Psoas muscle (tissue), 8 donors: ENCODE measurements around the gene ATP2C1. TPM values are rescaled to one million over a fixed set of nuclear protein-coding genes. Genes with fewer than 3 reads are reported as not detected.

Experiments
- ATAC-seq, 4 donors: fragments of 200-7000 bp; cut with Tn5 transposase; one replicate each; pipeline ENCODE4 v1.9.1; 2020; ENCODE audit warnings: moderate library complexity in 3 of 4, mild to moderate bottlenecking in 2 of 4
- DNase-seq, 2 donors: peaks; one replicate each; pipeline ENCODE4 v3.0.0-alpha.2; 2020
- H3K27ac ChIP-seq: fragments of 200-600 bp; one replicate; pipeline ENCODE4 v1.8.0; 2022
- H3K27me3 ChIP-seq, 3 donors: fragments of 200-600 bp in 1 of 3; one replicate each; pipeline versions ENCODE4 v1.6.1 to v1.8.0; 2013 to 2022; ENCODE audit warnings: low read length in 2 of 3, mild to moderate bottlenecking in 2 of 3, moderate library complexity in 1 of 3; ENCODE audit not compliant: insufficient read depth in 3 of 3
- H3K36me3 ChIP-seq, 2 donors: fragments of 200-600 bp in 1 of 2; one replicate each; pipeline versions ENCODE4 v1.6.1 to v1.8.0; 2013 to 2022; ENCODE audit warnings: low read depth in 1 of 2, mild to moderate bottlenecking in 1 of 2, moderate library complexity in 1 of 2; ENCODE audit not compliant: insufficient read depth in 1 of 2
- H3K4me1 ChIP-seq: fragments of 200-600 bp; one replicate; pipeline ENCODE4 v1.8.0; 2022
- H3K4me3 ChIP-seq: fragments of 200-600 bp; one replicate; pipeline ENCODE4 v1.8.0; 2022; ENCODE audit warnings: mild to moderate bottlenecking
- H3K9me3 ChIP-seq: fragments of 200-600 bp; one replicate; pipeline ENCODE4 v1.8.0; 2022
- WGBS, 3 donors: extraction: QIAGEN DNeasy Blood & Tissue Kit; methylation state at CpG; one replicate each; pipeline versions ENCODE4 v1.1.6 to v1.1.7; 2013; 5-methylcytosine and 5-hydroxymethylcytosine counted together
- intact Hi-C, 2 donors: fragments of 100-400 bp; cut with DNase I; formaldehyde crosslinking; loops; one replicate each; pipeline versions ENCODE4 v1.11.0 to v1.14.2; 2022
- long read RNA-seq, 2 donors: library from polyadenylated mRNA; unstranded; transcript quantifications; one replicate each; pipeline ENCODE4 v2.0.0, GENCODE V29; 2021
- polyA plus RNA-seq, 3 donors: library from polyadenylated mRNA; stranded (reverse); fragments of 200-250 nt; gene quantifications; one replicate each; pipeline ENCODE4 v1.2.3, GENCODE V29; 2013
- total RNA-seq, 4 donors: library from RNA; stranded (reverse); fragmentation: NEBNext Ultra II Directional in 2 of 4; extraction: Animal tissue kit (Norgen Biotek cat#: 25700) in 2 of 4; gene quantifications; one replicate each; pipeline versions ENCODE4 v1.2.1 to v1.2.4, GENCODE V29; 2021 to 2023
- TF ChIP-seq, protein P1 (sequence below): fragments of 200-600 bp; IDR thresholded peaks from one replicate; pipeline ENCODE4 v1.8.0; 2022; ENCODE audit warnings: antibody characterized with exemption
- donor health status: healthy with polysubstance abuse.
- donor health status: DM: no; HTN: no; CAD: no; lungs with moderate emphysema.
- donor health status: Bipolar disorder and iron deficiency.
- donor health status: healthy.
- donor health status: DM: yes; HTN: yes; CAD: no.
- donor health status: DM: no; HTN: no; CAD: no.
- donor health status: DM: no; HTN: no; CAD: no.
- donor health status: DM: yes; HTN: yes; CAD: no.

The ATP2C1 gene, protein sequence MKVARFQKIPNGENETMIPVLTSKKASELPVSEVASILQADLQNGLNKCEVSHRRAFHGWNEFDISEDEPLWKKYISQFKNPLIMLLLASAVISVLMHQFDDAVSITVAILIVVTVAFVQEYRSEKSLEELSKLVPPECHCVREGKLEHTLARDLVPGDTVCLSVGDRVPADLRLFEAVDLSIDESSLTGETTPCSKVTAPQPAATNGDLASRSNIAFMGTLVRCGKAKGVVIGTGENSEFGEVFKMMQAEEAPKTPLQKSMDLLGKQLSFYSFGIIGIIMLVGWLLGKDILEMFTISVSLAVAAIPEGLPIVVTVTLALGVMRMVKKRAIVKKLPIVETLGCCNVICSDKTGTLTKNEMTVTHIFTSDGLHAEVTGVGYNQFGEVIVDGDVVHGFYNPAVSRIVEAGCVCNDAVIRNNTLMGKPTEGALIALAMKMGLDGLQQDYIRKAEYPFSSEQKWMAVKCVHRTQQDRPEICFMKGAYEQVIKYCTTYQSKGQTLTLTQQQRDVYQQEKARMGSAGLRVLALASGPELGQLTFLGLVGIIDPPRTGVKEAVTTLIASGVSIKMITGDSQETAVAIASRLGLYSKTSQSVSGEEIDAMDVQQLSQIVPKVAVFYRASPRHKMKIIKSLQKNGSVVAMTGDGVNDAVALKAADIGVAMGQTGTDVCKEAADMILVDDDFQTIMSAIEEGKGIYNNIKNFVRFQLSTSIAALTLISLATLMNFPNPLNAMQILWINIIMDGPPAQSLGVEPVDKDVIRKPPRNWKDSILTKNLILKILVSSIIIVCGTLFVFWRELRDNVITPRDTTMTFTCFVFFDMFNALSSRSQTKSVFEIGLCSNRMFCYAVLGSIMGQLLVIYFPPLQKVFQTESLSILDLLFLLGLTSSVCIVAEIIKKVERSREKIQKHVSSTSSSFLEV
- total RNA-seq = 10 to 100 TPM; 28.7 to 36.2 (median 31.5) TPM
- 10 to 100 TPM; 20.5 to 46.2 (median 27.8) TPM for polyA plus RNA-seq
- long read RNA-seq, donor 1, full-length matches to known transcripts = 36 of 56 reads
- long read RNA-seq, donor 1, partial matches to known transcripts = 6 of 56 reads
- long read RNA-seq, donor 1, other reads (novel, unspliced or antisense) = 14 of 56 reads
- long read RNA-seq, donor 2, full-length matches to known transcripts = 53 of 87 reads
- long read RNA-seq, donor 2, partial matches to known transcripts = 8 of 87 reads
- long read RNA-seq, donor 2, other reads (novel, unspliced or antisense) = 26 of 87 reads

DNA sequence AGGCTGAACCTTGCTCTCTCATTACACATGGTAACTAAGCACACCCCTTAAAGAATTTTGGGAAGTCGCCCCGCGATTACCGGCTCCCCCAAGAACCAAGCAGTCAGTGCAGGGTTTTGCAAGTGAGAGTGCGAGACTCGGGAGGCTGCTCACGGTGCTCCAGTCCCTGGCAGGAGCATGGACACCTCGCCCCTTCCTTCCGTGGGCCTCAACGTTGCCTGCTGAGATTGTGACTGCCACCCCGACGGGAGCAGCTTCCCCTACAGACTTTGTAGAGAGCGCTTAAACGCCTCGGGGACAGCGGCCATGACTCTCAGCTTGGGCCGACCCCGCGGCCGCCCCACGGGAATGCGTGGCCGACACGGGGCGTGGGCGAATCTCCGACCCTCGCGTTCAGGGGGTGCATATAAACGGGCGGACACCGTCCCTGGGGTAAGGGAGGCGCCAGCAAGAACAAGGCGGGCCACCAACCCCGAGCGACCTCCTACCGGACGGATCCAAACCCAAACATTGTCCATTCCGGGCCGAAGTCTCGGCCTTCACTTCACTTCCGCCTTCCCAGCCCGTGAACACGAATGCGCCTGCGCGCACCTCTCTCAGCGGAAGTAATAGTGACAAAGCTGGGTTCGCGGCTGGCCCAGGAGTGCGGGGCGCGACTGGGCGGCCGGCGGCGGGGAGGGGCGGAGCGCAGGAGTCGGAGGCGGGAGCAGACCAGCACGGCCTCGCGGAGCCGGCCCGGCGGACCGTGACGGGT lies at the start of gene ATP2C1:
TSS of gene ATP2C1 (plus strand) at position 709 of the 754 bp plus-strand sequence. CDS start 686 bp downstream, outside the sequence.
- Histone ChIP-seq H3K4me3 (peak within 1 kb of the TSS; percentile 83), H3K27ac (peak within 1 kb of the TSS; percentile 98), H3K36me3 (no peaks in the 10 kb centered on the region), H3K9me3 (no peaks in the 10 kb centered on the region), H3K4me1 (peaks cover 33% of the 10 kb centered on the region), H3K27me3 (no peaks in the 10 kb centered on the region)
- ATAC-seq (peak; percentile 95 to 97 (median 95)), DNase-seq (peak; percentile 96 to 98)
- TF ChIP-seq, protein P1, sequence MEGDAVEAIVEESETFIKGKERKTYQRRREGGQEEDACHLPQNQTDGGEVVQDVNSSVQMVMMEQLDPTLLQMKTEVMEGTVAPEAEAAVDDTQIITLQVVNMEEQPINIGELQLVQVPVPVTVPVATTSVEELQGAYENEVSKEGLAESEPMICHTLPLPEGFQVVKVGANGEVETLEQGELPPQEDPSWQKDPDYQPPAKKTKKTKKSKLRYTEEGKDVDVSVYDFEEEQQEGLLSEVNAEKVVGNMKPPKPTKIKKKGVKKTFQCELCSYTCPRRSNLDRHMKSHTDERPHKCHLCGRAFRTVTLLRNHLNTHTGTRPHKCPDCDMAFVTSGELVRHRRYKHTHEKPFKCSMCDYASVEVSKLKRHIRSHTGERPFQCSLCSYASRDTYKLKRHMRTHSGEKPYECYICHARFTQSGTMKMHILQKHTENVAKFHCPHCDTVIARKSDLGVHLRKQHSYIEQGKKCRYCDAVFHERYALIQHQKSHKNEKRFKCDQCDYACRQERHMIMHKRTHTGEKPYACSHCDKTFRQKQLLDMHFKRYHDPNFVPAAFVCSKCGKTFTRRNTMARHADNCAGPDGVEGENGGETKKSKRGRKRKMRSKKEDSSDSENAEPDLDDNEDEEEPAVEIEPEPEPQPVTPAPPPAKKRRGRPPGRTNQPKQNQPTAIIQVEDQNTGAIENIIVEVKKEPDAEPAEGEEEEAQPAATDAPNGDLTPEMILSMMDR = no peak
- WGBS, 3 donors = 0 to 1% (median 0%) methylated on average over 59 to 69 of the region's 69 CpGs
- intact Hi-C loops = loop anchor here (1.0 to 2.0 kb wide), 3 partner anchors 43 to 134 kb away; no protein-coding TSS in a partner anchor

DNA sequence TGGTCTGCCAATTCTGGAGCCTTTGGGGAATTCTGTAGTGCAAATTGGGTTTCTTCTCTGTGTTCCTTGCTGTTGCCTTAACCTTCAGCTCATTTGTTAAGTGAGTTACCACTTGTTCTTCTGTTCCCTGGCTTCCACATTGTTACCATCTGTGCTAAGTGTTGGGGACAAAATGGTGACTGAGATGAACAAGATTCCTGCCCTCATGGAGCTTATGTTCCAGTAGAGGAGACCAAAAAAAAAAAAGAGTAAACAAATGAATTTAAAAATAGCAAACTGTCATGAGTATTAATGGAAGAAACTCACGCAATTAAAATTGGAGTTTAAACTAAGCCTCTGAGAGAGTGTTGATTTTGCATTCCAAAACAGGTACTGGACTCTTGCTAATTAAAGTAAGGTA lies 49.4 kb upstream of the ATP2C1 start:
- DNase-seq = no peak
- 43 to 74% (median 47%) methylated on average over 1 of the region's 1 CpG for WGBS, 3 donors
- Histone ChIP-seq H3K4me1 (peaks cover 56% of the 10 kb centered on the region), H3K27ac (peak overlapping the region; percentile 82), H3K4me3 (no peak overlapping the region), H3K27me3 (no peaks in the 10 kb centered on the region), H3K36me3 (no peaks in the 10 kb centered on the region), H3K9me3 (no peaks in the 10 kb centered on the region)
- no peak for ATAC-seq
- intact Hi-C loops = no loop called here
- TF ChIP-seq, protein P1 = no peak

DNA sequence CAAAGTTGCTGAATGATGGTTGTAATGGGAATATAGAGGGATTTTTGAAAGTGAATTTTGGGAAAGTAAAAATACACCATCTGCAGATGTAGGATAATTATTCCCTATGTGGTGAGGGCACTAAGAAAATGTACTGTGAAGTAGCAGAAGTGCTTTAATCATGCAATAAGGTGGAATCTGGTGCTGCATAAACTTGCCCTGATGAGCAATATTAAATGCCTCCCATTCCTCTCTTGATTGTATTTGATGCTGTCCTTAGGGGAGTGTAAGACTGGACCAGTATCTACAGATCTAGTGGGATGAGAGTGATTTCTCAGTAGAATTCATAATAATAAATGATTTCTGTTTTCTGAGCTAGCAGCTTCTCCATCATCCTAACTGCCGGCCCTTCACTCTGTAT lies 47.7 kb upstream of the ATP2C1 start:
- H3K27ac ChIP-seq = no peak overlapping the region
- no peaks in the 10 kb centered on the region for H3K36me3 ChIP-seq
- TF ChIP-seq, protein P1 = no peak
- no peaks in the 10 kb centered on the region for H3K9me3 ChIP-seq
- DNase-seq = no peak
- intact Hi-C loops = no loop called here
- 55 to 75% (median 57%) methylated on average over 1 of the region's 1 CpG for WGBS, 3 donors
- H3K4me3 ChIP-seq = no peak overlapping the region
- ATAC-seq = no peak
- H3K4me1 ChIP-seq = peaks cover 45% of the 10 kb centered on the region
- no peaks in the 10 kb centered on the region for H3K27me3 ChIP-seq

DNA sequence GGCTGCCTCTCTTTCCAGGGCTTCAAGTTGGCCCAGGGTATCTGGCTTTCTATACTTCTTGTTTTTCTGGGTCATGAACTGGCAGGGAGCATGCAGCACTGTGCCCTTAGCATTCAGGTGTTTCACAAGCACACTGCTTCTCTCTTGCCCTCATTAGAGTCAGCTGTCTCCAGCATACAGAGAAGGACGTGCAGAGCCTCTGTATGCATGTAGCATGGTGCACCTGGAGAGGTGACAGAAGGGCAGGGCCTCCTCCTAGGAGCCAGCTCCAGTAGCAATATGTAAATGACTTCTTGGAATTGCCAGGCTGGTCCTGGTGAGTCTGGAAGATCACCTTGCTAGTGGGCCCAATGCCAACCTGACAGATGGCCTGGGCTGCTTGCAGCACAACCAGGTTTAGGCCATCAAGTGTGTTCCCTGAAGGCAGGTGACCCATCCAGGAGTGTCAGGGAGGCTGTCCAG lies 44.8 kb upstream of the ATP2C1 start:
- H3K36me3 ChIP-seq = no peaks in the 10 kb centered on the region
- peak; percentile 77 to 84 (median 82) for ATAC-seq
- peak overlapping the region; percentile 92 for H3K27ac ChIP-seq
- H3K4me3 ChIP-seq = peak overlapping the region; percentile 34
- peaks cover 43% of the 10 kb centered on the region for H3K4me1 ChIP-seq
- TF ChIP-seq, protein P1 = no peak
- H3K9me3 ChIP-seq = no peaks in the 10 kb centered on the region
- intact Hi-C loops = no loop called here
- peak; percentile 34 to 71 for DNase-seq
- 21 to 44% (median 32%) methylated on average over 1 of the region's 1 CpG for WGBS, 3 donors
- H3K27me3 ChIP-seq = no peaks in the 10 kb centered on the region
